GM19023 (cell line): ENCODE measurements around the gene SYNE3.
"Not testable (repeated sequence)": the region's sequence is repeated elsewhere in the genome, so short reads cannot be mapped to it uniquely, and the experiment has no call there.

Experiments
- ATAC-seq: cut with Tn5 transposase; IDR thresholded peaks from one replicate; pipeline ENCODE4 v1.9.1; 2021; ENCODE audit warnings: mild to moderate bottlenecking, moderate library complexity; ENCODE audit not compliant: unreplicated experiment

Gene SYNE3

DNA sequence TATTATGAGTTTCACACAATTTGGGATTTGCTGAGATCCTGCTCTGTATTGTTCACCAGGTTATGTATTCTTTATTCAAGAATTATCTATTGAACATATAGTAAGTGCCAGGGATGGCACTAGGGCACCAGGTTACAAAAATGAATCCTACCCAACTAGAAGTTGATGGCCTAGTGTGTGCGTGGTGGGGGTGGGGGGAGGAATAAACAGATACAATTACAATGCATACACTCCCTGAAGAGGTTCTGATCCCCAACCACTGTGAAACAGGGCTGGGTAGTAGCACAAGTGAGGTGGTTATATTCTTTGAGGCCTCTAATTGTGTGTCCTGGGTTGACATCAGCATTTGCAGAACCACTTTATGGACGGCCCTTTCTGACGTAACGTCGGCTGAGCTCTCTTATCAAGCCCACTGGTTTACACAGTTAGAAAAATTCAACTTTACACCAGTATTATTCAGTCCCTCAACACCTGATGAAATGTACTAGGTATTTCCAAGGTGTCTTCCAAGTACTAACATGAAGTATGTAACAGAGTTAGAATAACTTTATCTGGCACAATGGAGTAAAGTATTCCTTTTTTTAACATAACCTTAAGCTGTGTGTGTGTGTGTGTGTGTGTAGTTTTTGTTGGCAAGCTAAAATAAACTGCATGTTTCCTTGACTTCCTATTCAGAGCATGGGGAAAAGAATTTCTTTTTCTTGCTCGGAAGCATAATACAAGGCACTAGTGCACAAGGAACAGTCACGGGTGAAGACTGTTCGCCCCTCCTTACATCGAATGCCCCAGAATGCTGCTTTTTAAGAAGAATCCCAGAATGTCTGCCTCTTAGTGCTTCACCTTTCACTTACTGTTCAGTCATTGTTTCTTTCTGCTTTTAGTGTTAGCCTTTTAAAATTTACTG, 10.3 kb upstream of the SYNE3 start:
- ATAC-seq, result no peak

DNA sequence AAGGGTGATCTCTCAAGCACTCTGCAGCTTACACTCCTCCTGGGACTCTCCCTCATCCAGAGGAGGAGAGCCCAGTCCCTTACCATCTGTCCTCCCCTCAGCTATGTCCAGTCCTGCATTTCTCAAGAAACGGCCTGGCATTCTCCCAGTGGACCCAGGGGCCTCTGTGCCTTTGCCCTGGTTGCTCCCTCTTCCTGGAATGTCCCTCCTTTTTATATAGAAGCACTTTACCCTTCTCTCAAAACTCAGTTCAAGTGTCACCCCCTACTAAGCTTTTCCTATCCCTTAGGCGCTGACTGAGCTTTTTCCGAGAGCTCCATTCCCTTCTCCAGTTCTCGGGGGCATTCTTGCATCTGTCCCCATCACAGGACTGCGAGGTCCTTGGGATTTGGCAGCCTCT, 9.5 kb upstream of the SYNE3 start:
- no peak for ATAC-seq

DNA sequence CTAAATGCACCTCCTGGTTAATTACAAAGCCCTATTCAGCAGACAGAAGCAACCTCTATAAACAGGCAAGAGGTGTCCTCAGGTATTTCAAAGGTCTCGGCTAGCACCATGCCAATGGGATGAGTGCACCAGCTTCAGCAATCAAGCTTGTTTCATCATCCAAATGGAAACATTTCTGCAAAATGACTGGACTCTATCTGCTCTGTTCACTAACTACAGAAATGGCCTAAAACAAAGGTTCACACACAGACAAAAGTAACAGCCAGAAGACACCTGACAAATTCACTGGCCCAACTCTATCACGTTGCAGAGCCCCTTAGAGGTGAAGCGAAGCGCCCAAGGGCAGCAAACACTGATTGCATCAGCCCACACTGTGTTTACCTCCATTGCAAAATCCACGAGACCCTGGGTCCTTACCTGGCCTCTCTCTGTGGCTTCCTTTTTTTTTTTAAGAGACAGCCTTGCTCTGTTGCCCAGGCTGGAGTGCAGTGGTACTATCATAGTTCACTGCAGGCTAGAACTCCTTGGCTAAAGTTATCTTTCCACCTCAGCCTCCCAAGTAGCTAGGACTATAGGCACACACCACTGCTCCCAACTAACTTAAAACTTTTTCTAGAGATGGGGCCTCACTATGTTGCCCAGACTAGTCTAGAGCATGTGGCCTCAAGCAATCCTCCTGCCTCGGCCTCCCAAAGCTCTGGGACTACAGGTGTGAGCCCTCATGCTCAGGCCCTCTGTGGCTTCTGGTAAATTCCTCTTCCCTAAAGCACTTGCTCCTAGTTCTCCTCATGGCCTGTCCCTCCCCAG, 8.5 kb upstream of the SYNE3 start:
- ATAC-seq, result no peak

DNA sequence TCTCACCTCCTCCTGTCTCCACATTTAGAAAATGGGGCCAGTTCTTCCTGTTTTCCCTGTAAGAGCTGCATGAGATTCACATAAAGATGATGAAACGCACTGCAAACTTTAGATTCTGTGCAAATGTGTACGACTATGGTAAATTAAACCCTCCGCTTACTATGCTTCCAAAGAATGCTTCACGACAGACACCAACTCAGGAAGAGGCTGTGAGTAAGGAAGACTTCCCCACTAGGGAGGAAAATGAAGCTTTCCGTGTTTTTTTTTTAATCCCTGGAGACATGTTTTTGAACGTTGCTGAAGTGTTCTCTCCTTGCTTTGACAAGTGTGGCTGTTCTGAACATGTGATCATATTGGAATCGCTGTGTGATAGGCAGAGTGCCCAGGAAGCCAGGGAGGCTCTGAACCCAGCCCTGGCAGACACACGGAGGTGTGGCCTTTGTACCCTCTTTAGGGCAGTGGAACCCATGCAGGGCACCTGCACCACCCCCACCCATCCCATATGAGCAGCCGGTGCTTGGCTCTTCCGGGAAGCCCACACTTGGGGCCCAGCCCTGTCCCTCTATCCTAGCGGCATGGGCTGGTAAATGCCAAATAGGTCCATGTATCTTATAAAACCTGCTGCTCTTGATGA, 7.5 kb upstream of the SYNE3 start:
- ATAC-seq, result no peak

DNA sequence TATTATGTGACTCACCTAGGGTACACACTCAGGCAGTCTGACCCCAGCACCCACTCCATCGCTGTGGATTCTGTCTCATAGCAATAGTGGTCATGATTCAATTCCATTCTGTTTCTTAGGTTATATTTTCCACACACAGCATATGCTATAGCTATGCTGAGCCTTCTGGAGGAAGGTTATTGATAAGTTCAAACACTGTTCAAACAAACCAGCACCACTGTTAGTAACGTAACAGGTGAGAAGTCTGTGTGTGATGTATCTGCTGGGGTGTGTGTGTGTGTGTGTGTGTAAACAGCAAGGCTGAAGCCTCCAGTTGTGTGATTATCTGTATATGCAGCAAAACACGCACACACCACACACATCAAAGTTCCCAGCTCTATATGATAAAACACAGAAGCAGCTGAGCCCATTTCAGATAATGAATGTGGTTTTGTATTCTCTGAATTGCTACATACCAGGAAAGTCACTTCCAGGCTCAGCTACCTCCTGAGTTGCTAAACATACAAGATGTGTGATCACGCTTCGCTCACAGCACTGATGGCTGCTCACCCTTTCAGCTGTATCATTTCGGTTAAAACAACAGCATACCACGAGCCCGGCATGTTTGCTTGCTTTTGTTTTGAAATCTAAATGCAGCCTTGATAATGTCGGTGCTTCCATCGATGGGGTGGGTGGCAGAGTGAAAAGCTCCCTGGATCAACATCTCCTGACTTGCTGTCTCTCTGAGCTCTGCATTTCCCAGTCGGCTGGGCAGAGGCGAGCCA, 6.8 kb upstream of the SYNE3 start:
- no peak for ATAC-seq

DNA sequence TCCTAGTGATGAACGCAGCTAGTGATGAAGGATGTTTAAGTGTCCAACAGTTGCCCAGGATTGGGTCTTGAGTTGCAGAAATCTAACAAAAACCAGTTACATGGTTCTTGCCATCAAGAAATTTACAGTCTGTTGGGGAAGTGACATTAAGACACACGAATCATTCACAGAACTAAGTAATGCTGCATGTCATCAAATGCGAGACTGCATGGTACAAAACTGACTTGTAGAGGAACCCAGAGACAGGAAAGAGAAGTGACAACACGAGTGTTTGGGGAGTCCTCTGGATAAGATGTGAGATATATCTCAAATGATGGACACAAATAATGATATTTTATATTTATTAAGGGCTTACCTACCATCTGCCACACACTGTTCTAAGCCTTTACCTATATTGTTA, 6.1 kb upstream of the SYNE3 start:
- ATAC-seq, result no peak

DNA sequence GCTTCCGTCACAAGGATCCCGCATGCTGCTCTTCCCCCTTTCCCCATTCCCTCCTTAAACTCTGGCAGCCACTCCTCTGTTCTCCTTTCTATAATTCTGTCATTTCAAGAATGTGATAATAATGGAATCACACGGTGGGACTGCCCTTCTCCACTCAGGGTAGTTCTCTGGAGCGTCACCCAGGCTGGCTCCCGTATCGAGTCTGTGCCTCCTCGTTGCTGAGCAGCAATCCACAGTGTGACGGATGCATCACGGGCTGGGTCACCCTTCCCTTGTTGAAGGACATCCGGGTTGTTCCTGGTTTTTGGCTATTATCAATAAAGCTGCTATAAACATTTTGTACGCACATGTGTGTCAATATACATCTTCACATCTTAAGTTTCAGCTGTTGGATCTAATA, 5.7 kb upstream of the SYNE3 start:
- no peak for ATAC-seq

DNA sequence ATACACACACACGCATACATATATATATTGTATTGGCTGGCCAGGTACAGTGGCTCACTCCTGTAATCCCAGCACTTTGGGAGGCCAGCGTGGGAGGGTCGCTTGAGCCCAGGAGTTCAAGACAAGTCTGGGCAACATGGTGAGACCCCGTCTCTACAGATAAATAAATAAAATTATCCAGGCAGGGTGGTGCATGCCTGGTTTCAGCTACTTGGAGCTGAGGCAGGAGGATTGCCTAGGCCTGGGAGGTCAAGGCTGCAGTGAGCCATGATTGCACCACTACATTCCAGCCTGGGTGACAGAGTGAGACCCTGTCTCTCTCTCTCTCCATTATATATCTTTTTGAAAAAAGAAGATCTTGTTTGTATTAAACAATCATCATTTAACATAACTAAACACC, 4.6 kb upstream of the SYNE3 start:
- ATAC-seq, result no peak

DNA sequence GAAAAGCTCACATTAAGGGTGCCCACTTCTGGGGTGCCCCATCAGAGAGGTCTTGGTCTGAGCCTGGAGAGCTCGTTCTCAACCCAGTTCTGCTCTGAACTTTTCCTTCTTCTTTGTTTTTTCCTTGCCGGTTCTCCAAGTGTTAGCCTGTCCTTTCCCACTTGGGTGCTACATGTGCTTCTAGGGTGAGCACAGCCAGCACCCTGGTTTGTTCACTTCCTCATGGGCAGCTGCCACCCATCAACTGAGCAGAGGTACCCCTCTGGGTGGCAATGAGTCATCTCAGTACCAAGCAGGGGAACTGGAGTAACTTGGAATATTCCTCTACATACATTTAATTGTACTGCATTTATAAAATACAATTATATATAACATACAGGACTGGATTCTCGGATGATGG, 3.9 kb upstream of the SYNE3 start:
- no peak for ATAC-seq

DNA sequence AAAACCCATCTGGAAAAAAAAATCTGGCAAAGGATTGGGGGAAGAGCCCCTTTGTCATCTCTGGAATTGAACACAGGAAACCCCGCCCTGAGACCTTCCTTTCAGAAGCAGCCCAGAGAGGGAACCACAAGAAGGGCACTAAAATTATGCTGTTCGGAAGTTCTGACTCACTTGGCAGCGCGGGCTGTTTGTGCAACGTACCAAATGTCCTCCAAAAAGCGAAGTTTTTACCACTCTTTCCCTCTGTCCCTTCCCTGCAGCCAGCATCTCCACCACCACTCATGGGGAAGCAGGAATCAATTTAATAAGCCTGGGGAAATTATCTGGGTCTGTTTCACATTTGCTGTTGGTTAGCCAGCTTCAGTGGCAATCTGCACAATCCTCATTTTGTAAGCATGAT, 3.2 kb upstream of the SYNE3 start:
- no peak for ATAC-seq

DNA sequence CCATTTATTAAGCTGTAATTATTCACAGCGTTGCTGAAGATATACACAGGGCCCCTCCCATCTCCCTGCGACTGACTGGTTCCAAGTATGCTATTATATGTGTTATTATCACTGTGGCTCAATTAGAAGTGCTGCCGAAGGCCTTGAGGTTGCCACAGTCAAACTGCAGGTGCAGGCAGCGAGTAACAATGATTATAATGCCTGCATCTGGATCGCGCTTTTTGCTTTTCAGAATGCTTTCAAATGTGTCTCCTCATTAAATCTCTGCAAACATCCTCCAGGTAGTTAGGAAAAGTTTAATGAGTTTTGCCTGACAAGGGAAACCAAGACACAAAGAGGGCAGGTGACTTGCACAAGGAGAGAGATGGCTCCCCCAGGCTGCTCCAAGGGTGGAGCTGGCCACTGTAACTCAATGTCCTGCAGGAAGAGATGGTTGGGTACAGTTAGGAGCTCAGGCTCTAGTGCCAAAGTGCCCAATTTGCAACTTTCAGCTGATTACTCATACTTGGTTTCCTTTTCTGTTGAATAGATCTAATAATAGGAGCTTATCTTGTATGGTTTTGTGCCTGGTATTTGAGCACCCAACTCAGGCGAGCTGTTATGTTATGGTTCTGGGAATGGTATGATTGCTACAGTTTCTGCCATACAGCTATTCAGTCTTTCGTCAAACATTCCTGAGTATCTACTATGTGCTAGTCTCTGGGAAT, 1.7 kb upstream of the SYNE3 start:
- ATAC-seq, result no peak

DNA sequence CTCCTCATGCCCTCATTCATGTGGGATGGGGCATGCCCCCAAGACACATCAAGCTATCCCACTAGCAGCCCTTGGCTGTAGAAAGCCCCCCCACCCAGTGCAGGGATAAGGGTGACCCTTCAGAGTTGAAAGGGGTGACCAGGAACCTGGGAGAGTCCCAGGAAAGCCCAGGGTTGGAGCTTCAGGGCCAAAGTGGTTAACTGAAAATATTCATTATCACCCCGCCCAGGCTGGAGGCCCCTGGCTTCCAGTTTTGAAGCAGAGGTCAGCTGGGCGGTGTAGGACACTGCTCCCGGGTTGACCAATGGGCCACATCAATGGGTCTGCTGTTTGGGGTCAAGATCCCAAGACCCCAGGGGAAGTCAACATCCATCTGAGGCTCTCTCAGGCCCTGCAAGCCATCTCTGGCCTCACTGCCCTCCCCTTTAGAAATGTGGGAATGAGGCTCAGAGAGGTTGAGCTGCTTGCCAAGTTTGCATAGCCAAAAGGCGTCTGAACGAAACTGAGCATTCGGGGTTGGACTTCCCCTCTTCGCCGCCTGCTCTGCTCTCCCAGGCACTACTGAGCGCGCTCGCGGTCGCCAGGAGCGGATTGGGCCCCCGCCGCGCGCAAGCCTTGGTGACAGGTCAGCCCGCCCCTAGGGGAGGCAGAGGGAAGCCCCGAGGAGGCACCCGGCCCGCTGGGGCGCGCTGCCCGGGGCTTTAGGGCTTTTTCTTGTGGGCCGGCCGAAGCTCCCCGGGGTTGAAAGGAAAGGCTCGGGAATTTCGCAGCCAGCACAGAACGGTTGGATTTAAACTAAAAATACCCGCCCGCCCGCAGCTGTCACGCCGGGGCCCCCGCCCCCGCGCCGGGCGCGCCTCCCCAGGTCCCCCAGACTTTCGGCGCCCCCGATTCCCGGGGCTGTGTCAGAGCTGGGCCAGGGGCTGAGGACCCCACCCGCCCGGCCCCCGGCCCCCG, 576 bp downstream of the SYNE3 start:
- peak; percentile 87 for ATAC-seq

DNA sequence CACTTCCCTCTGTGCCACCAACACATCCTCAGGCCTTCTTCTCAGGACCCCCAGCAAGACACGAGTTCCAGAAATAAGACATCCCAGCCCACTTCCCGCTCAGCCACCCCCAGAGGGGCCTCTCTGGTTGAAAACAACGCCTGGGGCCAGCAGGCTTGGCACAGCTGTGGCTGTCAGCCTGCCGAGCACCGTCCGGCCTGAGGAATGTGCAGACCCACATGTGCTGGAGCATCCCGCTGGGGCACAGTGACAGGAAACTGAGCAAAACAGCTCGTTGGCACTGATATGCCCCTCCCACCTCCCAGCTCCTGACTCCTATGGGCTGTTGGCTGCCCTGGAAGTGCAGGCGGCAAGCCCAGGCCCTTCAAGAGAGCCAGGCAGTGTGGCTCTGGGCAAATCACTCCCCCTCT, 1.4 kb downstream of the SYNE3 start:
- ATAC-seq, result no peak

DNA sequence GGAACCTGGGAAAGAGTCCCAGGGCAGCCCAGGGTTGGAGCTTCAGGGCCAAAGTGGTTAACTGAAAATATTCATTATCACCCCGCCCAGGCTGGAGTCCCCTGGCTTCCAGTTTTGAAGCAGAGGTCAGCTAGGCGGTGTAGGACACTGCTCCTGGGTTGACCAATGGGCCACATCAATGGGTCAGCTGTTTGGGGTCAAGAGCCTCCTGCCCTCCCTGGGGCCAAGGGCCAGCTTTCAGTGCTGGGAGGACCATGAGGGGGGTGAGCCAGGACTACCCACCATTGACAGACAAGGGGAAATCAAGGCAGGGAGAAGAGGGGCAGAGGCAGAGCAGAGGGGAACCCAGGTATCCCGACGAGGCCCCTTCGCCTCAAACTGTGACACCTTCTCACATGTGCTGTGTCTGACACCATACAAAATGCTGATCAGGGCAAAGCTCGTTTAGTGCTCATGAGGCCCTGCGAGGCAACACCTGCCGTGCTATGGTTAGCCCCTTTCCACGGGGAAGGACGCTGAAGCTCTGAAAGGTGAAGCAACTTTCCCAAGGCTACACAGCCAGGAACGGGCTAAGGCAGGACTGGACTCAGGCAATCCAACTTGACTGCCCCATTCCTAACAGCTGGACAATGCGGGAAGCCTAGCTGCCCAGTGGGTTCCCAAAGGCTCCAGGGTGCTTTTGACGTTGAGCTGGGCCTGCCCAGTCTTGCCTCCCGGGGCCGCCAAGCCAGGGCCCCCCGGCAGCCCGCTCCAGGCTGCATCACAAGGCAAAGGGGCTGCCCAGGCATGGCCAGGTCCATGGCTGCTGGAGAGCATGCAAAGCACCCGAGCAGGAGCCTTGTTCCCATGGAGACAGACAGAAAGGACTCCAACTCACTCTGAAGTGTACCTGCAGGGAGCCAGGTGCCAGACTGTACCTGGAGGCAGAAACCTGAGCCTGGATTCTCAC, 2.0 kb downstream of the SYNE3 start:
- no peak for ATAC-seq

DNA sequence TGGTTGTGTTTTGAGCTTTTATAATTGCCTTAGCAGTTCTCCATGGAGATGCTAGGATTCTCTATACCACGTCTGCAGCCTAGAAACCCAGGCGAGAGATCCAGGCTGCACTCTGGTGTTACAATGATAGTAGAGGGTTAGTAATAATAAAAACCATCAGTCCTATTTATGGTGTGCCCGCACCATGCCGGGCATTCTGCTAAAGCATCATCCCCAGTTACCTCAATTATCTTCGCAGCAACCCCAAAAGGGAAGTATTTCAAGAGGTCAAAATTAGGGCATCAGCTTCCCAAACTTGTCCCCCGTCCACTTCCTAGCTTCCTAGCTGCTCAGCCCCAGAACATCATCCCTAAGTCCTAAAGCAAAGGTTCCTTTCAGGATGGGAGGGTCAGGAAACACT, 3.2 kb downstream of the SYNE3 start:
- no peak for ATAC-seq

DNA sequence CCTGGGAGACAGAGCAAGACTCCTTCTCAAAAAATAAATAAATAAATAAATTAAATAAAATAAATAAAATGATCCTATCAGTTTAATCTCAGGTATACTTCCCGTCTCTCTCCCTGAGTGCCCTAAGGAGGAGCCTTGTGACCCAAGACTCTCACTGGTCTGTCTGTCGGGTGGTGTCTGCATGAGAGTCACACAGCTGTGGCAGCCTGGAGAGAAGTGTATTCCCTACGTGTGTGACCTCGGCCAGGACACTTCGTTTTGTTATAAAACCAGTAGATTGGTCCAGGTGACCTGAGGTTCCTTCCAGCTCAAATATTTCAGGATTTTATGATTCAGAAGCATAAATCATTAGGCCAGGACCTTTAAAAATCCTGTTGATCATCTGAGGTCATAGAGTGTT, 4.8 kb downstream of the SYNE3 start:
- ATAC-seq, result no peak

DNA sequence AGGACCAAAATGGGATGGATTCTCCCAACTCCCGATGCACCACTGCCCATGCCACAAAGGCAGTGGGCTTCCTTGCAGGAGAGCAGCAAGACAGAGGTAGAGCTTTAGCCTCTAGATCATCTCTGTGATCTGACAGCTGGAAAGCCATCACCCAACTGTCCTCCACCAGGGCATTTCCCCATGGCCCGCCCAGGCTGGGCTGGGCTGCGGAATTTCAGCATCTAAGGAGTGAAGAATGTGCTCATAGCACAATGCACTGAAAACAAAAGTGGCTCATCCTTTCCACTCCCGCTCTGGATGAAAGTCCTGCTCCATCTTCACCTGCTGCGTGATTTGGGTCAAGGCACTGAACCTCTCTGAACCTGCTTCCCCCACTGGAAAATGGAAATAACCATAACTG, 5.6 kb downstream of the SYNE3 start:
- ATAC-seq, result no peak

DNA sequence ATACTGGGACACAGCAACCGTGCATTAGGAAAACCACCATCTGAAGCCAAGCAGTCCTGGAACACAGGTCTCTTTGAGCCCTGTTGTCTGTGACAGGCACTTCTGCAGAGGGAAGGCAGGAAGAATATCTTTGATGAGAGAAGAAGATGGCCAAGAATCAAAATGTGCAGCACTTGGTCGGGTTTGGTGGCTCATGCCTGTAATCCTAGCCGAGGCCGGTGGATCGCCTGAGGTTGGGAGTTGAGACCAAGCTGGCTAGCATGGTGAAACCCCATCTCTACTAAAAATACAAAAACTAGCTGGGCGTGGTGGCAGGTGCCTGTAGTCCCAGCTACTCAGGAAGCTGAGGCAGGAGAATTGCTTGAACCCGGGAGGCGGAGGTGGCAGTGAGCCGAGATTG, 6.1 kb downstream of the SYNE3 start:
- not testable (repeated sequence) for ATAC-seq
